Right forelimb (tissue), 1 donor: ENCODE data around the gene MESP1.

Experiments
- DNase-seq: peaks from one replicate; pipeline ENCODE4 v3.0.0-alpha.2; 2018

Gene MESP1

GRCh38 chr15:89780601-89781000 lies 29.6 kb upstream of the MESP1 start:
- no peak for DNase-seq

GRCh38 chr15:89778861-89779260 lies 27.8 kb upstream of the MESP1 start:
- DNase-seq, result no peak

GRCh38 chr15:89777782-89778380 lies 26.8 kb upstream of the MESP1 start:
- DNase-seq, result no peak

- no peak for DNase-seq
These were observed 26.2 kb upstream of the MESP1 start for GRCh38 chr15:89777073-89777751.

- DNase-seq, result peak; percentile 90
These were observed 25.4 kb upstream of the MESP1 start, which contains the start of gene MESP2 for GRCh38 chr15:89776274-89777072. MESP2 (plus strand) TSS chr15:89776332; CDS start chr15:89776358, 26 bp downstream.

- DNase-seq, result no peak
These were observed 24.8 kb upstream of the MESP1 start for GRCh38 chr15:89775815-89776214.

GRCh38 chr15:89774492-89774891 lies 23.4 kb upstream of the MESP1 start:
- no peak for DNase-seq

GRCh38 chr15:89772932-89773583 lies 22.0 kb upstream of the MESP1 start:
- DNase-seq, result no peak

GRCh38 chr15:89770041-89770440 lies 19.0 kb upstream of the MESP1 start:
- no peak for DNase-seq

- DNase-seq, result no peak
These were observed 18.3 kb upstream of the MESP1 start for GRCh38 chr15:89769366-89769765.

- no peak for DNase-seq
These were observed 17.0 kb upstream of the MESP1 start for GRCh38 chr15:89768071-89768500.

GRCh38 chr15:89767411-89767915 lies 16.4 kb upstream of the MESP1 start:
- DNase-seq, result no peak

GRCh38 chr15:89766357-89767311 lies 15.6 kb upstream of the MESP1 start:
- no peak for DNase-seq

GRCh38 chr15:89765694-89766093 lies 14.6 kb upstream of the MESP1 start:
- no peak for DNase-seq

GRCh38 chr15:89761929-89762328 lies 10.9 kb upstream of the MESP1 start:
- no peak for DNase-seq

GRCh38 chr15:89761009-89761831 lies 10.2 kb upstream of the MESP1 start:
- DNase-seq, result no peak

GRCh38 chr15:89760303-89761008 lies 9.4 kb upstream of the MESP1 start:
- DNase-seq, result peak; percentile 87

- DNase-seq, result no peak
These were observed 8.8 kb upstream of the MESP1 start for GRCh38 chr15:89759835-89760234.

GRCh38 chr15:89758981-89759380 lies 7.9 kb upstream of the MESP1 start:
- DNase-seq, result no peak

GRCh38 chr15:89758283-89758682 lies 7.2 kb upstream of the MESP1 start:
- no peak for DNase-seq
